Nephron (organoid): ENCODE results near the gene ETV6.

Experiments used
- H3K27ac Mint-ChIP-seq, 3 experiments: 2 replicates each; pipeline ENCODE4 v1.8.0; 2020; ENCODE audit warnings: mixed read lengths in 3 of 3, mild to moderate bottlenecking in 2 of 3, moderate library complexity in 1 of 3
- H3K27me3 Mint-ChIP-seq: 2 replicates; pipeline ENCODE4 v1.8.0; 2021; ENCODE audit warnings: low read depth, mild to moderate bottlenecking, moderate library complexity, mixed read lengths
- H3K36me3 Mint-ChIP-seq: 2 replicates; pipeline ENCODE4 v1.8.0; 2020; ENCODE audit warnings: low read depth, mixed read lengths
- H3K4me1 Mint-ChIP-seq: 2 replicates; pipeline ENCODE4 v1.8.0; 2020; ENCODE audit warnings: mixed read lengths
- H3K4me3 Mint-ChIP-seq, 3 experiments: 2 replicates each; pipeline ENCODE4 v1.8.0; 2020; ENCODE audit warnings: mild to moderate bottlenecking in 3 of 3, mixed read lengths in 3 of 3, moderate library complexity in 2 of 3
- H3K9me3 Mint-ChIP-seq: 2 replicates; pipeline ENCODE4 v1.8.0; 2020; ENCODE audit warnings: mixed read lengths
- TF ChIP-seq, protein P1 (sequence below), 3 experiments: fragments of 200-600 bp; sonication (generic); IDR thresholded peaks; one replicate each; pipeline ENCODE4 v1.5.0; 2021; ENCODE audit warnings: antibody characterized with exemption in 3 of 3; ENCODE audit not compliant: unreplicated experiment in 3 of 3

ETV6 gene

DNA sequence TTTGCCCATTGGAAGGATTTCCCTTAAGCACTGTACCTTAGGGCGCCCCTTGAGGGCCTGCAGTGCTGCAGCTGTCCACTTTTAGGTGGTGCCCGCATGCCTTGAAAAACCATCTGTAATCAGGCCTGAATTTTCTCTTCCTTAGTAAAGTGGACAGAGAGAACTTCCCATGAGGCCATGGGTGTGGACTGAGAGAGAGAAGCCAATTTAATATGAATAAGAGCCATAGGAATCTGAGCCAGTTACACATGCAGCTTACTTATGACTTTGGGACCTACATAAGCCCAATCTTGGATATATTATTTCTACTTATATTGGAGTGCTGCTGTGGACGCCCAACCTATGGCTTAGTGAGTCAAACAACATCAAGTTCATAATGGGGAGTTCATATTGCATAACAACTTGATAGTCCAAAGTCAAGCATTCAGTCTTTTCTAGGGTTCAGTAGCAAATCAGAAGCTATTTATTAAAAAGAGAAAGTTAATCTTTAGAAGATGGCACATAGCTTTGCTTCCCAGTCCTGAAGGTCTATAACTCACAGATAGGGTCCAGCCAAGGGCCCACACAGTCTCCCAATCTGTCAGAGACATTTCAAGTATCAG, 11.1 kb upstream of the ETV6 start:
- Mint-ChIP-seq H3K4me3 (no peak overlapping the region), H3K9me3 (peaks cover 18% of the 10 kb centered on the region), H3K27me3 (peaks cover 2% of the 10 kb centered on the region), H3K36me3 (no peaks in the 10 kb centered on the region), H3K4me1 (no peaks in the 10 kb centered on the region), H3K27ac (no peak overlapping the region)
- TF ChIP-seq, protein P1, sequence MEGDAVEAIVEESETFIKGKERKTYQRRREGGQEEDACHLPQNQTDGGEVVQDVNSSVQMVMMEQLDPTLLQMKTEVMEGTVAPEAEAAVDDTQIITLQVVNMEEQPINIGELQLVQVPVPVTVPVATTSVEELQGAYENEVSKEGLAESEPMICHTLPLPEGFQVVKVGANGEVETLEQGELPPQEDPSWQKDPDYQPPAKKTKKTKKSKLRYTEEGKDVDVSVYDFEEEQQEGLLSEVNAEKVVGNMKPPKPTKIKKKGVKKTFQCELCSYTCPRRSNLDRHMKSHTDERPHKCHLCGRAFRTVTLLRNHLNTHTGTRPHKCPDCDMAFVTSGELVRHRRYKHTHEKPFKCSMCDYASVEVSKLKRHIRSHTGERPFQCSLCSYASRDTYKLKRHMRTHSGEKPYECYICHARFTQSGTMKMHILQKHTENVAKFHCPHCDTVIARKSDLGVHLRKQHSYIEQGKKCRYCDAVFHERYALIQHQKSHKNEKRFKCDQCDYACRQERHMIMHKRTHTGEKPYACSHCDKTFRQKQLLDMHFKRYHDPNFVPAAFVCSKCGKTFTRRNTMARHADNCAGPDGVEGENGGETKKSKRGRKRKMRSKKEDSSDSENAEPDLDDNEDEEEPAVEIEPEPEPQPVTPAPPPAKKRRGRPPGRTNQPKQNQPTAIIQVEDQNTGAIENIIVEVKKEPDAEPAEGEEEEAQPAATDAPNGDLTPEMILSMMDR (IDR thresholded peaks at IDR 0.05; ENCODE audit: unreplicated experiment in 3 of 3): no peak

DNA sequence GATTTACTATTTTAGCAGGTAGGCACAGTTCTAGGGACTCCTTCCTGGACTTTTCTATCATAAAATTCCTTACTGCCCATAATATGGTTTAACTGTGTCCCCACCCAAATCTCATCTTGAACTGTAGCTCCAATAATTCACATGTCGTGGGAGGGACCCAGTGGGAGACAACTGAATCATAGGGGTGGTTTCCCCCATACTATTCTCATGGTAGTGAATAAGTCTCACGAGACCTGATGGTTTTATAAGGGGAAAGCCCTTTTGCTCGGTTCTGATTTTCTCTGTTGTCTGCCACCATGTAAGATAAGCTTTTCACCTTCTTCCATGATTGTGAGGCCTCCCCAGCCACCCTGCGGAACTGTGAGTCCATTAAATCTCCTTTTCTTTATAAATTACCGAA, 10.0 kb upstream of the ETV6 start:
- TF ChIP-seq, protein P1 (IDR thresholded peaks at IDR 0.05; ENCODE audit: unreplicated experiment in 3 of 3): no peak
- Mint-ChIP-seq H3K36me3 (no peaks in the 10 kb centered on the region), H3K4me1 (no peaks in the 10 kb centered on the region), H3K27ac (no peak overlapping the region), H3K9me3 (peaks cover 26% of the 10 kb centered on the region), H3K27me3 (peaks cover 4% of the 10 kb centered on the region), H3K4me3 (no peak overlapping the region)

DNA sequence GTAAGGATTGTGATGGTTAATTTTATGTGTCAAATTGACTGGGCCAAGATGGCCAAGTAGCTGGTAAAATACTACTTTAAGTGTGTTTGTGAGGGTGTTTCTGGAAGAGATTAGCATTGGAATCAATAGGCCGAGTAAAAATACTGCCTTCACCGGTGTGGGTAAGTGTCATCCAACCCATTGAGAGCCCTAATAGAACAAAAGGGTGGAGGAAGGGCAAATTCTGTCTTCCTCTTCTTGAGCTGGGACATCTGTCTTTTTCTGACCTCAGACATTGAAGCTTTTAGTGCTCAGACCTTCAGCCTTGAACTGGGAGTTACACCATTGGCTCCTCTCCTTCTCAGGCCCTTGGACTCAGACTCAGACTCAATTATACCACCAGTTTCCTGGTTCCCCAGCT, 8.0 kb upstream of the ETV6 start:
- H3K4me3 Mint-ChIP-seq: no peak overlapping the region

GRCh38 chr12:11642785-11643184, 6.7 kb upstream of the ETV6 start:
- H3K27ac Mint-ChIP-seq: no peak overlapping the region
- no peaks in the 10 kb centered on the region for H3K4me1 Mint-ChIP-seq
- TF ChIP-seq, protein P1 (IDR thresholded peaks at IDR 0.05; ENCODE audit: unreplicated experiment in 3 of 3): no peak
- H3K9me3 Mint-ChIP-seq: peaks cover 28% of the 10 kb centered on the region
- H3K36me3 Mint-ChIP-seq: no peaks in the 10 kb centered on the region
- no peak overlapping the region for H3K4me3 Mint-ChIP-seq
- peaks cover 4% of the 10 kb centered on the region for H3K27me3 Mint-ChIP-seq

More for the DNA sequence above, 8.0 kb upstream of the ETV6 start:
- H3K27me3 Mint-ChIP-seq: peaks cover 4% of the 10 kb centered on the region
- TF ChIP-seq, protein P1 (IDR thresholded peaks at IDR 0.05; ENCODE audit: unreplicated experiment in 3 of 3): no peak
- H3K36me3 Mint-ChIP-seq: no peaks in the 10 kb centered on the region
- H3K4me1 Mint-ChIP-seq: no peaks in the 10 kb centered on the region
- no peak overlapping the region for H3K27ac Mint-ChIP-seq
- peaks cover 28% of the 10 kb centered on the region for H3K9me3 Mint-ChIP-seq

- Mint-ChIP-seq H3K27me3 (peaks cover 4% of the 10 kb centered on the region), H3K4me3 (peak overlapping the region in 2 of 3 experiments; percentile 24 to 44), H3K36me3 (no peaks in the 10 kb centered on the region), H3K4me1 (peaks cover under 1% of the 10 kb centered on the region), H3K27ac (no peak overlapping the region), H3K9me3 (peaks cover 21% of the 10 kb centered on the region)
- TF ChIP-seq, protein P1 (IDR thresholded peaks at IDR 0.05; ENCODE audit: unreplicated experiment in 3 of 3): no peak
These were observed 4.1 kb upstream of the ETV6 start for GRCh38 chr12:11645391-11645790.
